HL-60 (cell line): ENCODE measurements around the gene ACADS.

ENCODE experiments used
- DNase-seq, 2 experiments: peaks; one replicate each; pipeline ENCODE4 v3.0.0-alpha.2; 2010 to 2020; ENCODE audit warnings: low read depth in 1 of 2, low spot score in 1 of 2
- H3K27ac ChIP-seq: fragments of 250-450 bp; sonication (Bioruptor Pico); replicated peaks from 2 replicates; pipeline ENCODE4 v1.5.1; 2020; ENCODE audit warnings: mild to moderate bottlenecking, moderate library complexity
- H3K27me3 ChIP-seq: fragments of 250-450 bp; sonication (Bioruptor Pico); 2 replicates; pipeline ENCODE4 v1.5.1; 2021; ENCODE audit warnings: mild to moderate bottlenecking, moderate library complexity; ENCODE audit not compliant: insufficient read depth, poor library complexity, severe bottlenecking
- H3K4me3 ChIP-seq: replicated peaks from 2 replicates; pipeline ENCODE4 v1.5.1; 2011; ENCODE audit warnings: mild to moderate bottlenecking, control low read depth, low read length; ENCODE audit not compliant: insufficient read depth
- CTCF ChIP-seq: IDR thresholded peaks from one replicate; pipeline ENCODE4 v1.5.1; 2011; ENCODE audit warnings: low read length, control low read depth, inconsistent platforms; ENCODE audit not compliant: insufficient read depth
- GABPA ChIP-seq: IDR thresholded peaks from 2 replicates; pipeline ENCODE4 v1.6.1; 2012; ENCODE audit warnings: low read depth
- POLR2AphosphoS5 ChIP-seq: IDR thresholded peaks from 2 replicates; pipeline ENCODE4 v1.6.1; 2012; ENCODE audit warnings: low read depth
- REST ChIP-seq: IDR thresholded peaks from 2 replicates; pipeline ENCODE4 v1.6.1; 2012; ENCODE audit warnings: low read depth; ENCODE audit not compliant: insufficient replicate concordance
- SPI1 ChIP-seq: IDR thresholded peaks from 2 replicates; pipeline ENCODE4 v1.6.1; 2012; ENCODE audit warnings: low read depth, mild to moderate bottlenecking, borderline replicate concordance

ACADS gene

GRCh38 chr12:120766566-120766965 lies 40.9 kb downstream of the ACADS start:
- Histone ChIP-seq H3K27ac (no peak overlapping the region), H3K4me3 (no peak overlapping the region), H3K27me3 (no peaks in the 10 kb centered on the region)
- no peak for DNase-seq
- TF ChIP-seq POLR2AphosphoS5 (no peak), GABPA (no peak), REST (no peak), SPI1 (no peak), CTCF (no peak)

GRCh38 chr12:120767071-120768024 lies 41.7 kb downstream of the ACADS start:
- Histone ChIP-seq H3K27ac (no peak overlapping the region), H3K4me3 (no peak overlapping the region), H3K27me3 (no peaks in the 10 kb centered on the region)
- no peak for DNase-seq
- TF ChIP-seq CTCF, result no peak
- TF ChIP-seq POLR2AphosphoS5, result no peak
- no peak for TF ChIP-seq SPI1
- TF ChIP-seq REST, result no peak

GRCh38 chr12:120771097-120771496 lies 45.5 kb downstream of the ACADS start:
- Histone ChIP-seq H3K27me3 (no peaks in the 10 kb centered on the region), H3K4me3 (no peak overlapping the region), H3K27ac (no peak overlapping the region)
- DNase-seq, result no peak
- no peak for TF ChIP-seq CTCF
- TF ChIP-seq SPI1, result no peak
- TF ChIP-seq POLR2AphosphoS5, result no peak
- TF ChIP-seq GABPA, result no peak
- no peak for TF ChIP-seq REST
